ENCODE results near the gene CEP78.

The CEP78 gene

DNA sequence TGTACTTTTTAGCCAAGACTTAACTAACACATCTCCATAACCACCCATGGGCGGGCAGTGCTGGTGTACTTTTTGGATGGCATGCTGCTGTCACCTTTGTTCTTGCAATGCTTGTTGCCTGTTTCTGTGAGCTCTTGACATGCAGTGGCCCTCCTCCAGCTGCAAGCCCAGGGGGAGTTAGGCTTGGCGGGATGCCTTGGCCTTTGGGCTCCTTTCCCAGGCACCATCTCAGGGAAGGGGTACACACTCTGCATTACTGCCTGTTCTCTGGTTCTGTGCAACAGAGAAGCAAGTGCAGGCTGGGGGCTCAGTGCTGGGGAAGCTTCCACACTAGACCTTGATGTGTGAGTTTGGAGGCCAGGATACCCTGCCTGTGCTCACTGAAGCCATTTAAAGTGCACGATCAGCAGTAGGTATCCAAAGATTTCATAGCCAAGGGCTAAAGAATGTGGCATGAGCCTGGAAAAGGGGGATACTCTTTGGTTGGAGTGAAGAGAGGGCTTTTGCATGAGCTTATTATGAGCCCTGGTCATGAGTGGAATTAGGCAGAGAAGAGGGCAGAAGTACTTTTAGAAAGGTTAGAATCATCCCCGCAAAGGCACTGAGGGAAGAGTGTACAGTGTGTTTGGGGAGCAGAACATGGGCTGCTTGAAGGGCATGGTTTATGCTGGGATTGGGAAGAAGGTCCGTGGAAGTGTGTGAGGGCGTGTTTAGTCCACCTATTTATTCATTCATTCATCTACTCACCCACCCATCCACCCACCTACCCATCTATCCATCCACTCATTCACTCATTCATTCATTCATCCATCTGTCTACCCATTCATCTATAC is 83.5 kb downstream of the CEP78 start:
- H3K27ac Mint-ChIP-seq = peak overlapping the region; percentile 27
- H3K4me3 Mint-ChIP-seq = no peak overlapping the region
- no peaks in the 10 kb centered on the region for H3K27me3 Mint-ChIP-seq (ENCODE audit: low read depth)
- H3K4me1 Mint-ChIP-seq (ENCODE audit: low read depth) = peaks cover 2% of the 10 kb centered on the region
- H3K36me3 Mint-ChIP-seq (ENCODE audit: low read depth) = peaks cover 66% of the 10 kb centered on the region
- peaks cover 3% of the 10 kb centered on the region for H3K9me3 Mint-ChIP-seq

DNA sequence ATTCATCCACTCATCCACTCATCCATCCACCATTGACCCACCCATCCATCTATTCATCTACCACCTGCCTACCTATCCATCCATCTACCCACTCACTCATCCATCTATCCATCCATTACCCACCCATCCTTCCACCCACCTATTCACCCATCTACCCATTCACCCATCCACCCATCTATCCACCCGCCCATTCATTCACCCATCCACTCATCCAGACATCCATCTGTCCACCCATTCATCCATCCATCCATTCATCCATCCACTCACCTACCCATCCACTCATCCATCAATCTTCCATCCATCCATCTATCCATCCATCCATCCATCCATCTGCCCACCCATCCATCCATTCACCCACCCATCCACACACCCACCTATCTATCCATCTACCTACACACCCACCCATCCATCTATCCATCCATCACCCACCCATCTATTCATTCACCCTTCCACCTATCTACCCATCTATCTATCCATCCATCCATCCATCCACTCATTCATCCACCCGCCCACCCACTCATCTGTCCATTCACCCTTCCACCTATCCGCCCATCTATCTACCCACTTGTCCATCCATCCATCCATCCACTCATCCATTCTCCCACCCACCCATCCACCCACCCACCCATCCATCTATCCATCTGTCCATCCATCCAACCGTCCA is 84.3 kb downstream of the CEP78 start:
- Mint-ChIP-seq H3K9me3 (peaks cover 3% of the 10 kb centered on the region), H3K36me3 (ENCODE audit: low read depth) (peaks cover 63% of the 10 kb centered on the region), H3K4me1 (ENCODE audit: low read depth) (peaks cover 3% of the 10 kb centered on the region), H3K27ac (peak overlapping the region; percentile 27), H3K4me3 (no peak overlapping the region), H3K27me3 (ENCODE audit: low read depth) (no peaks in the 10 kb centered on the region)

GRCh38 chr9:78320875-78321496 is 85.1 kb downstream of the CEP78 start:
- H3K4me3 Mint-ChIP-seq = no peak overlapping the region
- H3K27ac Mint-ChIP-seq = no peak overlapping the region
- H3K36me3 Mint-ChIP-seq (ENCODE audit: low read depth) = peaks cover 70% of the 10 kb centered on the region
- peaks cover 3% of the 10 kb centered on the region for H3K9me3 Mint-ChIP-seq
- peaks cover 9% of the 10 kb centered on the region for H3K4me1 Mint-ChIP-seq (ENCODE audit: low read depth)
- no peaks in the 10 kb centered on the region for H3K27me3 Mint-ChIP-seq (ENCODE audit: low read depth)

- Mint-ChIP-seq H3K4me1 (ENCODE audit: low read depth) (peaks cover 9% of the 10 kb centered on the region), H3K4me3 (no peak overlapping the region), H3K27me3 (ENCODE audit: low read depth) (no peaks in the 10 kb centered on the region), H3K27ac (no peak overlapping the region), H3K36me3 (ENCODE audit: low read depth) (peaks cover 68% of the 10 kb centered on the region), H3K9me3 (peaks cover 3% of the 10 kb centered on the region)
These were observed 85.6 kb downstream of the CEP78 start for GRCh38 chr9:78321505-78321904.

GRCh38 chr9:78324068-78324650 is 88.3 kb downstream of the CEP78 start:
- Mint-ChIP-seq H3K27ac (no peak overlapping the region), H3K4me1 (ENCODE audit: low read depth) (peaks cover 9% of the 10 kb centered on the region), H3K4me3 (no peak overlapping the region), H3K36me3 (ENCODE audit: low read depth) (peaks cover 57% of the 10 kb centered on the region), H3K27me3 (ENCODE audit: low read depth) (no peaks in the 10 kb centered on the region), H3K9me3 (peaks cover 3% of the 10 kb centered on the region)

DNA sequence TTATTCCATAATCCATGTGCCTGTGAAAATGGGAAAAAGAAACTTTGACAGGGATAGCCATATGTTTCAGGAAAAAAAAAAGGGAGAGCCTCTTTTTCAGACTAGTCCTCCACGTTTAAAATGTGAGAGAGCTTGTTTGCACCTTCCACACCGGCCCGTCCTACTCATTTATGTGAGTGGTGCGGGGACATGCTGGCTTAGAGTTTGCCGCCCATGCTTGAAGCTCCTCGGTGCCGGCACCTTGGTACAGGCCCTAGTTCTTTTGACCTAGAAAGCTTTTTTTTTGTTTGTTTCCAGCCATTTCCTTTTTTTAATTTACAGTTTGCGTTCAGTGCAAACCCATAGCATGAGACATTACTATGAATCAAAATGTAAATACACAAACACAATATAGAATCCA is 88.8 kb downstream of the CEP78 start:
- H3K36me3 Mint-ChIP-seq (ENCODE audit: low read depth) = peaks cover 55% of the 10 kb centered on the region
- H3K4me1 Mint-ChIP-seq (ENCODE audit: low read depth) = peaks cover 11% of the 10 kb centered on the region

GRCh38 chr9:78325343-78325742 is 89.5 kb downstream of the CEP78 start:
- Mint-ChIP-seq H3K9me3 (no peaks in the 10 kb centered on the region), H3K27ac (peak overlapping the region; percentile 69), H3K36me3 (ENCODE audit: low read depth) (peaks cover 52% of the 10 kb centered on the region), H3K27me3 (ENCODE audit: low read depth) (no peaks in the 10 kb centered on the region), H3K4me3 (no peak overlapping the region), H3K4me1 (ENCODE audit: low read depth) (peaks cover 11% of the 10 kb centered on the region)

More for the DNA sequence above, 88.8 kb downstream of the CEP78 start:
- no peak overlapping the region for H3K27ac Mint-ChIP-seq
- H3K4me3 Mint-ChIP-seq = no peak overlapping the region
- no peaks in the 10 kb centered on the region for H3K27me3 Mint-ChIP-seq (ENCODE audit: low read depth)
- peaks cover 3% of the 10 kb centered on the region for H3K9me3 Mint-ChIP-seq

GRCh38 chr9:78325846-78326360 is 90.0 kb downstream of the CEP78 start:
- H3K4me3 Mint-ChIP-seq = no peak overlapping the region
- no peaks in the 10 kb centered on the region for H3K27me3 Mint-ChIP-seq (ENCODE audit: low read depth)
- H3K27ac Mint-ChIP-seq = peak overlapping the region; percentile 69
- peaks cover 11% of the 10 kb centered on the region for H3K4me1 Mint-ChIP-seq (ENCODE audit: low read depth)
- H3K9me3 Mint-ChIP-seq = no peaks in the 10 kb centered on the region
- peaks cover 52% of the 10 kb centered on the region for H3K36me3 Mint-ChIP-seq (ENCODE audit: low read depth)

DNA sequence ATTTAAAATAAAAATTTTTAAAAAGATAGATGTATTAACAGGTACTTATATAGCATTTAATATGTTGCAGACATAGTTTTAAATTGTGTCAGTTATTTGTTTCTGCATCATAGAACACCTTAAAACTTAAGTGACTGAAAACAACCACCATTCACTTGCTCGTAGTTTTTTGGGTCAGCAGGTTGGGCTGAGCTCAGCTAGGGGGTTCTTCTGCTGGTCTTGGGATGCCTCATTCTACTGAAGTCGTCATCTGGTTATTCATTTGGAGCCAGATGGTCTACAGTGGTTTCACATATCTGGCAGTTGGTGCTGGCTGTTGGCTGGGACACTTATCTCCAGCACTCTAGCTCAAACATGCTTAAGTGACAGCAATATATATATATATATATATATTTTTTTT is 90.7 kb downstream of the CEP78 start:
- peaks cover 11% of the 10 kb centered on the region for H3K4me1 Mint-ChIP-seq (ENCODE audit: low read depth)
- H3K36me3 Mint-ChIP-seq (ENCODE audit: low read depth) = peaks cover 52% of the 10 kb centered on the region
- no peaks in the 10 kb centered on the region for H3K9me3 Mint-ChIP-seq
- H3K4me3 Mint-ChIP-seq = no peak overlapping the region
- no peak overlapping the region for H3K27ac Mint-ChIP-seq
- no peaks in the 10 kb centered on the region for H3K27me3 Mint-ChIP-seq (ENCODE audit: low read depth)
